Panc1 (cell line): ENCODE results near the gene STK32C.

ENCODE experiments used
- CTCF ChIP-seq: fragments of 450-650 bp; IDR thresholded peaks from 2 replicates; pipeline ENCODE4 v1.5.1; 2017; ENCODE audit warnings: mild to moderate bottlenecking
- POLR2AphosphoS5 ChIP-seq: IDR thresholded peaks from 2 replicates; pipeline ENCODE4 v1.6.1; 2012; ENCODE audit warnings: mild to moderate bottlenecking, low read depth, low read length, moderate library complexity
- SIN3A ChIP-seq: IDR thresholded peaks from 2 replicates; pipeline ENCODE4 v1.6.1; 2012; ENCODE audit warnings: low read depth, mild to moderate bottlenecking, low read length, moderate library complexity, borderline replicate concordance; ENCODE audit not compliant: insufficient read depth
- TF ChIP-seq, protein P1 (sequence below), 2 experiments: IDR thresholded peaks; 2 replicates each; pipeline ENCODE4 v1.6.1; 2011 to 2012; ENCODE audit warnings: low read depth in 2 of 2, control low read depth in 1 of 2, low read length in 1 of 2, mild to moderate bottlenecking in 1 of 2, moderate library complexity in 1 of 2; ENCODE audit not compliant: insufficient read depth in 1 of 2

DNA sequence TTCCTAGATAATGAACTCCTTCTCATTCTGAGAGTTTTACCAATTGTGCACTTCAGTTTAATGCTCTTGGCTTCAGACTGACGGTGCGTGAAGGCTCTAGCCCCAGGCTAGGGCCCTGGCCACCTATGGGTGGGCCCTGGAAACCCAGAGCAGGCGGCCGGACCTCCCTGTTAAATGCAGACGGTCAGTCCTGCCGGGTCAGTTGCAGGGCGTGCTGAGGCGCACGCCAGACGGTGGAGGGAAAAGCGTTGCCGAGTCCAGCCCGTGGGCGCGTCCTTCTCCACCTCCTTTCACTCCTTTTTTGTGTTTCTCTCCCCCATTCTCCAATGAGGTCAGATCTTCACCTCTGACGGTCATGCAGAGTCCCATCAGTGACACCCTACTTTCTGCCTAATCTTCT lies 118.7 kb downstream of the STK32C start:
- TF ChIP-seq CTCF (no peak), SIN3A (no peak), POLR2AphosphoS5 (no peak)
- TF ChIP-seq, protein P1, sequence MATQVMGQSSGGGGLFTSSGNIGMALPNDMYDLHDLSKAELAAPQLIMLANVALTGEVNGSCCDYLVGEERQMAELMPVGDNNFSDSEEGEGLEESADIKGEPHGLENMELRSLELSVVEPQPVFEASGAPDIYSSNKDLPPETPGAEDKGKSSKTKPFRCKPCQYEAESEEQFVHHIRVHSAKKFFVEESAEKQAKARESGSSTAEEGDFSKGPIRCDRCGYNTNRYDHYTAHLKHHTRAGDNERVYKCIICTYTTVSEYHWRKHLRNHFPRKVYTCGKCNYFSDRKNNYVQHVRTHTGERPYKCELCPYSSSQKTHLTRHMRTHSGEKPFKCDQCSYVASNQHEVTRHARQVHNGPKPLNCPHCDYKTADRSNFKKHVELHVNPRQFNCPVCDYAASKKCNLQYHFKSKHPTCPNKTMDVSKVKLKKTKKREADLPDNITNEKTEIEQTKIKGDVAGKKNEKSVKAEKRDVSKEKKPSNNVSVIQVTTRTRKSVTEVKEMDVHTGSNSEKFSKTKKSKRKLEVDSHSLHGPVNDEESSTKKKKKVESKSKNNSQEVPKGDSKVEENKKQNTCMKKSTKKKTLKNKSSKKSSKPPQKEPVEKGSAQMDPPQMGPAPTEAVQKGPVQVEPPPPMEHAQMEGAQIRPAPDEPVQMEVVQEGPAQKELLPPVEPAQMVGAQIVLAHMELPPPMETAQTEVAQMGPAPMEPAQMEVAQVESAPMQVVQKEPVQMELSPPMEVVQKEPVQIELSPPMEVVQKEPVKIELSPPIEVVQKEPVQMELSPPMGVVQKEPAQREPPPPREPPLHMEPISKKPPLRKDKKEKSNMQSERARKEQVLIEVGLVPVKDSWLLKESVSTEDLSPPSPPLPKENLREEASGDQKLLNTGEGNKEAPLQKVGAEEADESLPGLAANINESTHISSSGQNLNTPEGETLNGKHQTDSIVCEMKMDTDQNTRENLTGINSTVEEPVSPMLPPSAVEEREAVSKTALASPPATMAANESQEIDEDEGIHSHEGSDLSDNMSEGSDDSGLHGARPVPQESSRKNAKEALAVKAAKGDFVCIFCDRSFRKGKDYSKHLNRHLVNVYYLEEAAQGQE (IDR thresholded peaks at IDR 0.05; ENCODE audit: insufficient read depth in 1 of 2, low read depth in 2 of 2, low read length in 1 of 2): no peak
